HCT116 (cell line): ENCODE data around the gene BARX1. TPM values are rescaled to one million over a fixed set of nuclear protein-coding genes. Genes with fewer than 3 reads are reported as not detected.

Experiments used
- ATAC-seq: fragments of 200-7000 bp; cut with Tn5 transposase; 2 replicates; pipeline ENCODE4 v1.9.1; 2020; ENCODE audit warnings: mild to moderate bottlenecking, moderate library complexity
- BruUV-seq: library from RNA; stranded (reverse); fragments of 400-500 nt; replicated peaks from 2 replicates; lab custom pipeline; 2021; lab: Mats Ljungman, UMichigan
- CTCF ChIA-PET: fragments of 300-600 bp; sonication (Branson Sonifier 250); formaldehyde crosslinking; loops from one replicate; lab custom pipeline; 2021; ENCODE audit warnings: antibody characterized with exemption; lab: Charles Lee
- POLR2A ChIA-PET: fragments of 300-600, 350-600 bp; sonication (Branson Sonifier 250); formaldehyde crosslinking; loops from one replicate; lab custom pipeline; 2021; ENCODE audit warnings: antibody characterized with exemption; lab: Charles Lee
- RAD21 ChIA-PET, 2 experiments: fragments of 300-600 bp; sonication (Branson Sonifier 250); formaldehyde crosslinking; loops; one replicate each; lab custom pipeline; 2023; ENCODE audit warnings: low total read pairs in 2 of 2; ENCODE audit not compliant: uncharacterized antibody in 2 of 2, unreplicated experiment in 2 of 2, low non-redundant PET in 1 of 2; lab: Charles Lee
- DNase-seq: peaks from one replicate; pipeline ENCODE4 v3.0.0-alpha.2; 2010; ENCODE audit warnings: low read depth, low spot score
- H2AFZ ChIP-seq: fragments of 200-600 bp; shearing (Covaris generic), sonication (generic); 2 replicates; pipeline ENCODE4 v1.6.1; 2017; ENCODE audit warnings: low read depth, mixed run types, mixed read lengths, antibody characterized with exemption, low read length; ENCODE audit not compliant: poor library complexity, severe bottlenecking
- H3K27ac ChIP-seq: 2 replicates; pipeline ENCODE4 v1.5.1; 2012; ENCODE audit warnings: low read depth, low read length
- H3K27me3 ChIP-seq: fragments of 200-600 bp; sonication (generic); 2 replicates; pipeline ENCODE4 v1.6.1; 2016; ENCODE audit warnings: mixed run types, low read length, mixed read lengths; ENCODE audit not compliant: insufficient read depth
- H3K36me3 ChIP-seq, 2 experiments: fragments of 200-500 bp in 1 of 2; fragments of 200-600 bp in 1 of 2; sonication (Bioruptor generic) in 1 of 2; sonication (generic) in 1 of 2; 2 replicates each; pipeline versions ENCODE4 v1.5.1 to v1.6.1; 2014 to 2016; ENCODE audit warnings: low read length in 2 of 2, inconsistent platforms in 1 of 2, mixed read lengths in 1 of 2, mixed run types in 1 of 2; ENCODE audit not compliant: insufficient read depth in 2 of 2, control insufficient read depth in 1 of 2
- H3K4me1 ChIP-seq, 2 experiments: fragments of 200-600 bp in 1 of 2; sonication (generic) in 1 of 2; 2 replicates each; pipeline versions ENCODE4 v1.5.1 to v1.6.1; 2012 to 2017; ENCODE audit warnings: low read length in 2 of 2, inconsistent platforms in 1 of 2, mild to moderate bottlenecking in 1 of 2, mixed read lengths in 1 of 2, mixed run types in 1 of 2, moderate library complexity in 1 of 2; ENCODE audit not compliant: insufficient read depth in 2 of 2, control insufficient read depth in 1 of 2
- H3K4me2 ChIP-seq: fragments of 200-600 bp; sonication (generic); 2 replicates; pipeline ENCODE4 v1.6.1; 2017; ENCODE audit warnings: mixed run types, low read length, mixed read lengths
- H3K4me3 ChIP-seq, 2 experiments: fragments of 200-600 bp in 1 of 2; sonication (generic) in 1 of 2; replicated peaks in 1 of 2; 2 replicates each; pipeline ENCODE4 v1.5.1; 2011 to 2016; ENCODE audit warnings: low read length in 2 of 2, control low read depth in 1 of 2, low read depth in 1 of 2, mild to moderate bottlenecking in 1 of 2, mixed read lengths in 1 of 2, mixed run types in 1 of 2
- H3K79me2 ChIP-seq: fragments of 200-600 bp; sonication (generic); 2 replicates; pipeline ENCODE4 v1.6.1; 2017; ENCODE audit warnings: mild to moderate bottlenecking, mixed run types, low read length, moderate library complexity, mixed read lengths; ENCODE audit not compliant: insufficient read depth
- H3K9ac ChIP-seq: fragments of 200-600 bp; sonication (generic); 2 replicates; pipeline ENCODE4 v1.6.1; 2016; ENCODE audit warnings: low read length, mixed read lengths
- H3K9me2 ChIP-seq: fragments of 200-600 bp; sonication (generic), shearing (Covaris generic); 2 replicates; pipeline ENCODE4 v1.6.1; 2017; ENCODE audit warnings: mixed run types, mild to moderate bottlenecking, moderate library complexity; ENCODE audit not compliant: insufficient read depth
- H3K9me3 ChIP-seq, 2 experiments: fragments of 200-500 bp in 1 of 2; fragments of 200-600 bp in 1 of 2; sonication (Bioruptor generic) in 1 of 2; sonication (generic) in 1 of 2; 2 replicates each; pipeline ENCODE4 v1.6.1; 2014 to 2017; ENCODE audit warnings: low read length in 2 of 2, mixed read lengths in 2 of 2, inconsistent platforms in 1 of 2, low read depth in 1 of 2, mild to moderate bottlenecking in 1 of 2, mixed run types in 1 of 2, moderate library complexity in 1 of 2; ENCODE audit not compliant: control insufficient read depth in 1 of 2, insufficient read depth in 1 of 2
- H4K20me1 ChIP-seq: fragments of 200-600 bp; sonication (generic), shearing (Covaris generic); 2 replicates; pipeline ENCODE4 v1.6.1; 2017; ENCODE audit warnings: mixed run types, mild to moderate bottlenecking, moderate library complexity; ENCODE audit not compliant: insufficient read depth
- CBX3 ChIP-seq: IDR thresholded peaks from 2 replicates; pipeline ENCODE4 v1.6.1; 2012; ENCODE audit warnings: low read depth
- CEBPB ChIP-seq: IDR thresholded peaks from 2 replicates; pipeline ENCODE4 v1.6.1; 2012; ENCODE audit warnings: low read depth
- EGR1 ChIP-seq: IDR thresholded peaks from 2 replicates; pipeline ENCODE4 v1.6.1; 2012; ENCODE audit warnings: low read depth
- ELF1 ChIP-seq: IDR thresholded peaks from 2 replicates; pipeline ENCODE4 v1.6.1; 2012; ENCODE audit warnings: low read depth, borderline replicate concordance
- EZH2 ChIP-seq: fragments of 200-600 bp; sonication (generic); IDR thresholded peaks from 2 replicates; pipeline ENCODE4 v1.6.1; 2017; ENCODE audit warnings: antibody characterized with exemption, mixed run types
- EZH2phosphoT487 ChIP-seq: fragments of 200-600 bp; IDR thresholded peaks from 2 replicates; pipeline ENCODE4 v1.6.1; 2018; ENCODE audit warnings: antibody characterized with exemption, borderline replicate concordance
- POLR2A ChIP-seq: IDR thresholded peaks from 2 replicates; pipeline ENCODE4 v1.7.0; 2011; ENCODE audit warnings: borderline replicate concordance; ENCODE audit not compliant: insufficient read depth, insufficient read length; ENCODE audit errors: extremely low read depth
- POLR2AphosphoS5 ChIP-seq: IDR thresholded peaks from 2 replicates; pipeline ENCODE4 v1.6.1; 2011; ENCODE audit warnings: mild to moderate bottlenecking, low read depth, low read length, moderate library complexity
- RAD21 ChIP-seq: IDR thresholded peaks from 2 replicates; pipeline ENCODE4 v1.6.1; 2012; ENCODE audit warnings: low read depth, mild to moderate bottlenecking
- SIN3A ChIP-seq: IDR thresholded peaks from 2 replicates; pipeline ENCODE4 v1.6.1; 2012; ENCODE audit warnings: low read depth
- SP1 ChIP-seq: IDR thresholded peaks from 2 replicates; pipeline ENCODE4 v1.6.1; 2012; ENCODE audit warnings: low read depth
- TCF7L2 ChIP-seq: IDR thresholded peaks from 2 replicates; pipeline ENCODE4 v1.7.0; 2011; ENCODE audit warnings: borderline replicate concordance, inconsistent platforms; ENCODE audit not compliant: insufficient read depth, insufficient read length; ENCODE audit errors: extremely low read depth
- YY1 ChIP-seq: IDR thresholded peaks from 2 replicates; pipeline ENCODE4 v1.6.1; 2011; ENCODE audit warnings: low read length, low read depth, moderate library complexity, mild to moderate bottlenecking; ENCODE audit not compliant: insufficient replicate concordance; ENCODE audit errors: extremely low read depth
- ZFX ChIP-seq: fragments of 450-650 bp; IDR thresholded peaks from 2 replicates; pipeline ENCODE4 v1.6.1; 2017
- ZNF274 ChIP-seq: fragments of 200-500 bp; sonication (Bioruptor generic); IDR thresholded peaks from 2 replicates; pipeline ENCODE4 v1.6.1; 2014; ENCODE audit warnings: mild to moderate bottlenecking, low read depth, low read length, inconsistent platforms
- intact Hi-C: fragments of 100-400 bp; cut with micrococcal nuclease; formaldehyde crosslinking; loops from 2 replicates; pipeline ENCODE4 v1.10.0; 2022
- total RNA-seq: library from RNA; stranded (reverse); gene quantifications from one replicate; pipeline ENCODE4 v1.2.1, GENCODE V29; 2021; ENCODE audit not compliant: unreplicated experiment
- TF ChIP-seq, protein P1 (sequence below), 3 experiments: fragments of 200-600 bp in 1 of 3; sonication (generic) in 1 of 3; IDR thresholded peaks in 2 of 3; conservative IDR thresholded peaks in 1 of 3; 2 replicates each; pipeline ENCODE4 v1.5.1; 2012 to 2017; ENCODE audit warnings: low read depth in 2 of 3, low read length in 2 of 3, antibody characterized with exemption in 1 of 3, borderline replicate concordance in 1 of 3, control low read depth in 1 of 3, mild to moderate bottlenecking in 1 of 3, mixed read lengths in 1 of 3, mixed run types in 1 of 3, moderate library complexity in 1 of 3; ENCODE audit not compliant: insufficient read depth in 1 of 3
- TF ChIP-seq, protein P2 (sequence below): IDR thresholded peaks from 2 replicates; pipeline ENCODE4 v1.6.1; 2012
- TF ChIP-seq, protein P3 (sequence below): IDR thresholded peaks from 2 replicates; pipeline ENCODE4 v1.6.1; 2012

Gene BARX1
- total RNA-seq, 1 experiment from 2014 or later, result not detected

GRCh38 chr9:93996367-93996766, 41.2 kb upstream of the BARX1 start:
- RAD21 ChIA-PET, result no interaction called here
- Histone ChIP-seq H3K4me1 (no peaks in the 10 kb centered on the region), H3K9ac (no peak overlapping the region), H3K79me2 (no peaks in the 10 kb centered on the region), H4K20me1 (no peaks in the 10 kb centered on the region), H3K36me3 (no peaks in the 10 kb centered on the region), H3K4me3 (no peak overlapping the region)
- BruUV-seq, result no TSS peak
- TF ChIP-seq YY1 (no peak), ELF1 (no peak), EZH2 (no peak), ZNF274 (no peak), EGR1 (no peak), SP1 (no peak), POLR2AphosphoS5 (no peak), CBX3 (no peak), RAD21 (no peak), SIN3A (no peak), EZH2phosphoT487 (no peak), POLR2A (no peak), CEBPB (no peak), ZFX (no peak), TCF7L2 (no peak)
- TF ChIP-seq, protein P1, sequence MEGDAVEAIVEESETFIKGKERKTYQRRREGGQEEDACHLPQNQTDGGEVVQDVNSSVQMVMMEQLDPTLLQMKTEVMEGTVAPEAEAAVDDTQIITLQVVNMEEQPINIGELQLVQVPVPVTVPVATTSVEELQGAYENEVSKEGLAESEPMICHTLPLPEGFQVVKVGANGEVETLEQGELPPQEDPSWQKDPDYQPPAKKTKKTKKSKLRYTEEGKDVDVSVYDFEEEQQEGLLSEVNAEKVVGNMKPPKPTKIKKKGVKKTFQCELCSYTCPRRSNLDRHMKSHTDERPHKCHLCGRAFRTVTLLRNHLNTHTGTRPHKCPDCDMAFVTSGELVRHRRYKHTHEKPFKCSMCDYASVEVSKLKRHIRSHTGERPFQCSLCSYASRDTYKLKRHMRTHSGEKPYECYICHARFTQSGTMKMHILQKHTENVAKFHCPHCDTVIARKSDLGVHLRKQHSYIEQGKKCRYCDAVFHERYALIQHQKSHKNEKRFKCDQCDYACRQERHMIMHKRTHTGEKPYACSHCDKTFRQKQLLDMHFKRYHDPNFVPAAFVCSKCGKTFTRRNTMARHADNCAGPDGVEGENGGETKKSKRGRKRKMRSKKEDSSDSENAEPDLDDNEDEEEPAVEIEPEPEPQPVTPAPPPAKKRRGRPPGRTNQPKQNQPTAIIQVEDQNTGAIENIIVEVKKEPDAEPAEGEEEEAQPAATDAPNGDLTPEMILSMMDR (IDR thresholded peaks at IDR 0.05 in 2 of 3, conservative IDR thresholded peaks at IDR 0.05 in 1 of 3; ENCODE audit: borderline replicate concordance in 1 of 3, insufficient read depth in 1 of 3, low read depth in 2 of 3, low read length in 2 of 3), result no peak
- TF ChIP-seq, protein P2, sequence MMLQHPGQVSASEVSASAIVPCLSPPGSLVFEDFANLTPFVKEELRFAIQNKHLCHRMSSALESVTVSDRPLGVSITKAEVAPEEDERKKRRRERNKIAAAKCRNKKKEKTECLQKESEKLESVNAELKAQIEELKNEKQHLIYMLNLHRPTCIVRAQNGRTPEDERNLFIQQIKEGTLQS, result no peak
- TF ChIP-seq, protein P3, sequence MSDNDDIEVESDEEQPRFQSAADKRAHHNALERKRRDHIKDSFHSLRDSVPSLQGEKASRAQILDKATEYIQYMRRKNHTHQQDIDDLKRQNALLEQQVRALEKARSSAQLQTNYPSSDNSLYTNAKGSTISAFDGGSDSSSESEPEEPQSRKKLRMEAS, result no peak
- TF ChIP-seq, all 23 proteins: peak for 0
- Histone ChIP-seq H3K27me3 (no peaks in the 10 kb centered on the region), H2AFZ (no peak overlapping the region), H3K9me2 (no peaks in the 10 kb centered on the region), H3K9me3 (no peaks in the 10 kb centered on the region), H3K4me2 (no peak overlapping the region), H3K27ac (no peak overlapping the region)
- intact Hi-C loops, result no loop called here
- DNase-seq (no peak), ATAC-seq (no peak)
- POLR2A ChIA-PET, result no interaction called here
- CTCF ChIA-PET, result no interaction called here
